GM12872 (cell line): Measurements from ENCODE around the gene HEXIM1.

ENCODE experiments used
- TF ChIP-seq, protein P1 (sequence below): IDR thresholded peaks from 3 replicates; pipeline ENCODE4 v1.5.1; 2011; ENCODE audit warnings: low read depth, mild to moderate bottlenecking, low read length, moderate library complexity; ENCODE audit not compliant: insufficient read depth

Gene HEXIM1

GRCh38 chr17:45168991-45169752, 20.9 kb downstream of the HEXIM1 start:
- TF ChIP-seq, protein P1, sequence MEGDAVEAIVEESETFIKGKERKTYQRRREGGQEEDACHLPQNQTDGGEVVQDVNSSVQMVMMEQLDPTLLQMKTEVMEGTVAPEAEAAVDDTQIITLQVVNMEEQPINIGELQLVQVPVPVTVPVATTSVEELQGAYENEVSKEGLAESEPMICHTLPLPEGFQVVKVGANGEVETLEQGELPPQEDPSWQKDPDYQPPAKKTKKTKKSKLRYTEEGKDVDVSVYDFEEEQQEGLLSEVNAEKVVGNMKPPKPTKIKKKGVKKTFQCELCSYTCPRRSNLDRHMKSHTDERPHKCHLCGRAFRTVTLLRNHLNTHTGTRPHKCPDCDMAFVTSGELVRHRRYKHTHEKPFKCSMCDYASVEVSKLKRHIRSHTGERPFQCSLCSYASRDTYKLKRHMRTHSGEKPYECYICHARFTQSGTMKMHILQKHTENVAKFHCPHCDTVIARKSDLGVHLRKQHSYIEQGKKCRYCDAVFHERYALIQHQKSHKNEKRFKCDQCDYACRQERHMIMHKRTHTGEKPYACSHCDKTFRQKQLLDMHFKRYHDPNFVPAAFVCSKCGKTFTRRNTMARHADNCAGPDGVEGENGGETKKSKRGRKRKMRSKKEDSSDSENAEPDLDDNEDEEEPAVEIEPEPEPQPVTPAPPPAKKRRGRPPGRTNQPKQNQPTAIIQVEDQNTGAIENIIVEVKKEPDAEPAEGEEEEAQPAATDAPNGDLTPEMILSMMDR: no peak

DNA sequence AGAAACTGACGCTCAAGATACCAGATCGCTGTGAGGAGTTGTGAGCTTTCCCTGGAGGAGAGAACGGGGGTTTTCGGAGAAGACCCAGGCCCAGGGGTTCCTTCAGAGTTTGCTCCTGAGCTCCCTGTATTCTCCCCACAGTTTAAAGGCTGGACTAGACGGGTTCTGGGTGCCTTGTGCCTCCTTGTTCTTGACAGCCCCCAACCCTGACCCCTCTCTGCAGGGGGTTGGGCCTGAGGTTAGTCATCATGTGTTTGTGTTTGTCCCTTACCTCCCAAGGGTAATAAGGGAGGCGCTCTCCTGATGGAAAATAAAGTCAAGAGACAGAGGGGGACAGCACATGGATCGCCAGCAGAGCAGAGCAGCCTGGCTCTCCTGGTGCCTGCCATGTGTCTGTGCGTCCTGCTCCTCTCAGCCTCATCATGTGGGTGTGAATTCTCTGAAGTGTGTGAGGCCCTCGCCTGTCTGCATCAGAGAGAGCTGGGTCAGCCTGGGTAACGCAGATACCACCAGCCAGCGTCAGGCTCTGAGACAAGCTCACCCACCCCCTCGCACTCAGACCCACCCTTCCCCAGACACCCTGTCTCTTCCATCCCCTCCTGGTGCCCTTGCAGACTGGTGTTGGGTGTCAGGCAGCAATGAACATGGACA, 22.1 kb downstream of the HEXIM1 start:
- TF ChIP-seq, protein P1: no peak

DNA sequence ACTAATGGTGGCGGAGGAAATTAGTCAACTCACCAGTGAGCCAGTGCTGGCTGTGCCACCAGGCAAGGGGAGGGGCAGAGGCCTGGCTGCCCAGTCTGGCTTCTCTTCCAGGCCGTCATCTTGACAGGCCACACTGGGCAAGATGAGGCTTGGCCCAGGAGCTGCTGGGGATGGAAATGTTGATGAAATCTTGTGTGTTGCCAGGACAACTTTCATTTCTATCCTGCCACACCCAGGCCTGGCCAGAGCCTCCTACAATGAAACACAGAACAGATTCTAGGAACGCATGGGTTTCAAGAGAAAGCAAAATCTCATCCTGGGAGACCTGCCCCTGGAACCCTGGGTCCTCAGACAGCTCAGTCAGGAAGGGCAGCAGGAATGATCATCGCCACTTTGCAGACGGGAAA, 22.7 kb downstream of the HEXIM1 start:
- TF ChIP-seq, protein P1: no peak

DNA sequence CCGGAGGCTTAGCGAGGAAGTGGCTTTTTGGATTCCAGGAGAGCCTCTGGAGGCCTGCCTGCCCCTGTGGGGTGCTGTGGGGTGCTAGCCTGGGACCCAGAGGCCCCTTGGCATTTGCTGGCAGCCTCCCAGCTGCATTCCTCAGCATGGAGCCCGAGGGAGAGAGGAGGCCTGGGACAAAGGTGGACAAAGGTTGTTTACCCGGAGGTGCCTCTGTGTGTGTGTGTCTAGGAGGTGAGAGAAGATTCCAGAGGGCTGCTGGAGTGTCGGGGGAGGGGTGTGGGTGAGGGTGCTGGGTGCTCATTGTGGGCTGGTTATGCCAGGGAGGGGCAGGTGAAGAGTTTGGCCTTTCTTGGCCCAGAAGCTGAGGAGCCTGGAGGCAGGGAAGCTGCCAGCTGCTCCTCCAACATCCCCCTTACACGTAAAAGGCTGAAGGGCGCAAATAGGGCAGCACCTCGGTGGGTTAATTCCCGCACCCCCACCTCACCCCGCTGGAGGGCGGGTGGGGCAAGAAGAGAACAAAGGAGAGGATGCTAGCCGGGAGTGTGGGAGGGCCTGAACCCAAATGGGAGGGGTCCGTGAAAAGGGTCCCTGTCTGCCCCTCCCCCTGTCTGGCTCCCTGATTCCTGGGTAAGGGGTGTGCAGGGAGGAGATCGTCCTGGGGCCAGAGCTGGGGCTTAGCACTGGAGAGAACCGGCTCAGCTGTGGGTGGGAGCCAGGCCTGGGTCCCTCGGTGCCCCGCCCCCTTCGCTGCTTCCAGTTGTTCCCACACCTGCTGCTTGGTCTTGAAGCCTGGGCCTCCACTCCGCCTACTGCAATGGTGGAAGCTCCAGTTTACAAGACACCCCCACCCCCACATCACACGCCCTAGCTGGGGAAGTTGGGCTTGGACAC, 23.3 kb downstream of the HEXIM1 start:
- TF ChIP-seq, protein P1: no peak

DNA sequence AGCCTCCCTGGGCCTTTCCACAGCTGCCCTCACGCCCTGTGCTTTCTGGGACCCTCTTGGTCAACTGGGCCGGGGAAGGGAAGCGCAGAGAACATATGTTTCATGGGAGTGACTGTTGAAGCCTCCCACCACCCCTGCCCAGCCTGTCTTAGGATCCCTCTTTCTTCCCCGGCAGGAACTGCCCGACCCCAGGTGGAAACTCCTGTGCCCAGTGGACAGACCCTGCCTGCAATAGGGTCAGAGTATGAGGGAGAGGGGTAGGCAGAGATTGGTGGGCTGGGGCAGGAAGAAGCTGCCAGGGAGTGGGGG, 23.9 kb downstream of the HEXIM1 start:
- TF ChIP-seq, protein P1: no peak

DNA sequence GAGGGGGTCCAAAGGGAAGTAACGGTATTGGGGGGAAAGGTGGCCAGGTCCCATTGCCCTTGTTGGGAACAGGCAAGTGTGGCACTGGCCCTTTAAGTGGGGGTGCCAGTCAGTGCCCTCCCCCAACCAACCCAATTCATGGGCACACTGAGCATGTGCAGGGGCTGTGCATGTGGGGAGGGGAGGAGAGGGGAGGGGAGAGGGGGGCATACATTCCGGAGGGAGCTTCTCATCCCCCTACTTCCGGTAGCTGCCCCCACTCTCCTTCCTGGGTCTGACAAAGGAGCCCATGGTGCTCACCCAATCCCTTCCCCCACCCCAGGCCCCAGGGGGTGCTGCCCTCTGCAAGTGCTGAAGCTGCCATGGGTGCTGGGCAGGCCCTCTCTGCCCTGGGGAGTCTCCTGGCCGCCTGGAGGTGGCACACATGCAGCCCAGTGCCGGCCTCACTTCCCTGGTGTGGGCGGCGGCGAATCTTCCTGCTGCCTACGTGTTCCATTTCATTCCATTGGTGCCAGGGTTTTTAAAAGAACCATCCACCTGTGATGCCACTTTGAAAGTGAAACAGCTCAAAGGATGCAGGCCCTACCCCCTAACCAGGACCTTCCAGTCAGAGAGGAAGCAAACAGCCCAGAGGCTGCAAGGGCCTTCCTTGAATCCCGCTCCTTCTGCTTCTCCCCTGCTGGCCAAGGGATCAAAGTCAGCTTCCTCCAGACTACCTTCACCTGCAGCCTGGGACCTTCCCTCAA, 24.4 kb downstream of the HEXIM1 start:
- TF ChIP-seq, protein P1: no peak; the same call in 2 of the 3 replicates
